CD1c-positive myeloid dendritic cell (primary cell): ENCODE results near the gene GPER1.

ENCODE experiments used
- DNase-seq: peaks from one replicate; pipeline ENCODE4 v3.0.0-alpha.2; 2016; ENCODE audit errors: extremely low spot score

Gene GPER1

DNA sequence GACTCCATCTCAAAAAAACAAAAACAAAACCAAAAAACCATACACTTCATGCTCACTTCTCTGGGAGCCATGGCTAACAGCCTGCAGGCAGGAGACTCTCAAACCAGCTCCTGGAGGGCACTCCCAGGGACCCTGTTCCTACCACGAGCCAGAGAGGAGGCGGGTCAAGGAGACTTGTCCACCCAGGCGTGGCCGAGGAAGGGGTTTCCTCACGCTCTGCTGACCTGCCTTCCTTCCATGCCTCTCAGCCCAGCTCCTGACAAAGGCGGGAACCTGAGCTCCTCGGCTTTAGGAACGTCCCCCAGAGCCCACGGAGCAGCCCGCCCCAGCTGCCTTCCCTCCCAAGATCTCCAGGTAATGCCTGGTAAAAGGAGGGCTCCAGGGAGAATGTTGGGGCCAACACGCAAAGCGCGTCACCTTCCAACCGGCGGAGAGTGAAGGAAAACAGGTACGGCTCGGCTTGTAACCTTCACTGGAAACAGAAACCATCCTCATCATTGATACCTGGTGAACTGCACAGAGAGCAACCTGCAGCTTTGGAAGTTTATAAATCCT is 34.0 kb upstream of the GPER1 start:
- no peak for DNase-seq

DNA sequence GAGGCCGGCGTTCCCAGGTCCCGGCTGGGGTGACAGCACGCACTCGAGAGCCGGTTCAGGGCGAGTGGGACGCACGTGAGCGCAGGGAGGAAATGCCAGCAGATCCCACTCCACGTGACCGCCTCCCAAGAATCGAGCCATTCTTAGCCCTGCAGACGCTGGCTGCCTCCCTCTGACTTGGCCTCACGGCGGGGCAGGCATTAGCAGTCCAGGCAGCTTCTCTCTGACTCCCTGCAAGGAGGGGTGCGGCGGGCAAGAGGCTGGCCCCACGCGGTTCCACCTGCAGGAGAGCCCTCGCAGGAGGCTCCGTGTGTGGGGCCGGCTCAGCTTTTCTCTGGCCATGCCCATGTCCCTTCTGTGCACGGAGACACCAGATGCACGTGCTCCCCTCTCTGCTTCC is 33.5 kb upstream of the GPER1 start:
- no peak for DNase-seq

GRCh38 chr7:1054861-1055450 is 33.0 kb upstream of the GPER1 start:
- peak; percentile 33 for DNase-seq

- DNase-seq: no peak
Observed at GRCh38 chr7:1055491-1055955, 32.4 kb upstream of the GPER1 start.

- DNase-seq: peak; percentile 51
Observed at GRCh38 chr7:1055956-1056784, 31.7 kb upstream of the GPER1 start.

DNA sequence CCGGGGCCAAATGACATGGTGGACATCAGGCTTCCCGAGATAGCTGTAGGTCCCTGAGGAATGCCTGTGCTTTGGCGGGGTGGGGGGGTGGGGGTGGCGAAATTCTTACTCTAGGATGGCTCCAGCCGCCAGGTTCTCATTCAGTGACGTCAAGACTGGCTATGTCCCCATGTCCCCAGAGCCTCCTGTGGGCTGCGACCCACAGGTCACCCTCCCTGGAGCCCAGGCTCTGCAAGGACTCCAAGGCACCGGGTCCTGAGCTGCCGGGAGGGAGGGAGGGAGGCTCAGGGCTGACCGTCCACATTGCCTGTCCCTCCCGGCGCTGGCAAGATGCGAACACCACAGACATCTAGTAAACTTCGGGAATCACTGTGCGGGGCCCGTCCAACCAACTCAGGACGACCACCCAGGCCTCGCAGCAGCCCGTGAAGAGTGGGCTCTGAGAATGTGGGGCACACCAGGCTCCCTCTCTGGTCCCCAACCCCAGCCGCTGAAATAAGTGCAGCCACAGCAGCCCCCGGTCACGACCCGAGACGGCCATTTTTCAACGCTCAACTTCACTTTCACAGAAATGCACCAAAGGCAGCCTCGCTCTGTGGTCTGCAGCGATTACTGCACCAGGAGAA is 31.0 kb upstream of the GPER1 start:
- no peak for DNase-seq

DNA sequence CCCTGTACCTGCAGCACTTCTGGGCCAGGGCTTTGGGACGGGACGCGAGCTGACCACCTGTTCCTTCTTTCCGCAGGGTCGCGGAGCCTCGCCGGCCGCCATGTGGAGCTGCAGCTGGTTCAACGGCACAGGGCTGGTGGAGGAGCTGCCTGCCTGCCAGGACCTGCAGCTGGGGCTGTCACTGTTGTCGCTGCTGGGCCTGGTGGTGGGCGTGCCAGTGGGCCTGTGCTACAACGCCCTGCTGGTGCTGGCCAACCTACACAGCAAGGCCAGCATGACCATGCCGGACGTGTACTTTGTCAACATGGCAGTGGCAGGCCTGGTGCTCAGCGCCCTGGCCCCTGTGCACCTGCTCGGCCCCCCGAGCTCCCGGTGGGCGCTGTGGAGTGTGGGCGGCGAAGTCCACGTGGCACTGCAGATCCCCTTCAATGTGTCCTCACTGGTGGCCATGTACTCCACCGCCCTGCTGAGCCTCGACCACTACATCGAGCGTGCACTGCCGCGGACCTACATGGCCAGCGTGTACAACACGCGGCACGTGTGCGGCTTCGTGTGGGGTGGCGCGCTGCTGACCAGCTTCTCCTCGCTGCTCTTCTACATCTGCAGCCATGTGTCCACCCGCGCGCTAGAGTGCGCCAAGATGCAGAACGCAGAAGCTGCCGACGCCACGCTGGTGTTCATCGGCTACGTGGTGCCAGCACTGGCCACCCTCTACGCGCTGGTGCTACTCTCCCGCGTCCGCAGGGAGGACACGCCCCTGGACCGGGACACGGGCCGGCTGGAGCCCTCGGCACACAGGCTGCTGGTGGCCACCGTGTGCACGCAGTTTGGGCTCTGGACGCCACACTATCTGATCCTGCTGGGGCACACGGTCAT is 30.3 kb upstream of the GPER1 start:
- no peak for DNase-seq

- no peak for DNase-seq
Observed at GRCh38 chr7:1058311-1058710, 29.6 kb upstream of the GPER1 start.

DNA sequence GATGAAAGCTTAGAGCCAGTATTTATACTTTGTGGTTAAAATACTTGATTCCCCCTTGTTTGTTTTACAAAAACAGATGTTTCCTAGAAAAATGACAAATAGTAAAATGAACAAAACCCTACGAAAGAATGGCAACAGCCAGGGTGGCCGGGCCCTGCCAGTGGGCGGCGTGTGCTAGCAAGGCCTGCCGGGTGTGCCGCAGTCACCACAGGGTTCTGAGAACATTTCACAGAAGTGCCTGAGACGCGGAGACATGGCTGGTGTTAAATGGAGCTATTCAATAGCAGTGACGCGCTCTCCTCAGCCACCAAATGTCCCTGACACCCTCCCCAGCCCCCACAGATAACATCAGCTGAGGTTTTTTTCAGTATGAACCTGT is 29.1 kb upstream of the GPER1 start:
- no peak for DNase-seq

DNA sequence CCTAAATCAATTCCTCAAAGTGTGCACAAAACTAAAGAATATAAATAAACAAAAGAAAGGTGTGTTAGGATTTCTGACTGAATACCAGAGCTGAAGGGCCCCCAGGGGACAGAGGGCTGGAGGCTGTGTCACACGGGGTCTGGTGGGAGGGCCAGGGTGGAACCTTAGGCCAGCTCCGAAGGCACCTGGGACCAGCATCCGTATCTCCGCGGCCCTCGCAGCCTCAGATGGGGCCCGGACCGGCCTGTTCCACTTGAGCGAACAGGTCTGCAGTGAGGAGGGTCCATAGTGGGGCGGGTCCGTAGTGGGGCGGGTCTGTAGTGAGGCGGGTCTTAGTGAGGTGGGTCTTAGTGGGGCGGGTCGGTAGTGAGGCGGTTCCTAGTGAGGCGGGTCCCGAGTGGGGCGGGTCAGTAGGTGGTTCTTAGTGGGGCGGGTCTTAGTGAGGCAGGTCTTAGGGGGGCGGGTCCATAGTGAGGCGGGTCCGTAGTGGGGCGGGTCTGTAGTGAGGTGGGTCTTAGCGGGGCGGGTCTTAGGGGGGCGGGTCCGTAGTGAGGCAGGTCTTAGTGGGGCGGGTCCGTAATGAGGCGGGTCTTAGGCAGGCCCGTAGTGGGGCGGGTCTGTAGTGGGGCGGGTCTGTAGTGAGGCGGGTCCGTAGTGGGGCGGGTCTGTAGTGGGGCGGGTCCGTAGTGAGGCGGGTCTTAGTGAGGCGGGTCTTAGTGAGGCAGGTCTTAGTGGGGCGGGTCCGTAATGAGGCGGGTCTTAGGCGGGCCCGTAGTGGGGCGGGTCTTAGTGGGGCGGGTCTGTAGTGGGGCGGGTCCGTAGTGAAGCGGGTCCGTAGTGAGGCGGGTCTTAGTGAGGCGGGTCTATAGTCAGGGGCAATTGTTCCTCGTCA is 28.5 kb upstream of the GPER1 start:
- DNase-seq: no peak

GRCh38 chr7:1060315-1061072 is 27.4 kb upstream of the GPER1 start:
- peak; percentile 52 for DNase-seq

- DNase-seq: no peak
Observed at GRCh38 chr7:1061180-1061579, 26.7 kb upstream of the GPER1 start.

- DNase-seq: peak; percentile 70
Observed at GRCh38 chr7:1062296-1063294, 25.3 kb upstream of the GPER1 start.

DNA sequence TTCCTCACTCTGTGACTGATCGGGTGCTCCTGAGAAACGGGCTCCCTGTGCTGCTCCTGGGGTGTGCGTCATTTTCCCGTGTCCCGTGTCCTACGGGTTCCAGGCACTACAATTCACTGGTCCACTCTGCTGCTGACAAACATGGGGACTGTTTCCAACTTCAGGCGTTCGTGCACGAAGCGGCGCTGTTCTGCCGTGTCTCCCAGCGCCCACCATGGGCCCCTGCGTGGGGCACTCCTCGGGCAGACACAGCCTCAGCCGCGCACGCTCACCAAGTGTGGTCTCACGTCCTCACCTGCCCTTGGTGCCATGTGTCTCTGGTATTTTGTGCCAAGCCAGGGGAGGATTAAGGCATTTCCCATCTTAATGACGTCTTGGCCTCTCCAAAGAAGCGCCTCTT is 24.6 kb upstream of the GPER1 start:
- no peak for DNase-seq

- no peak for DNase-seq
Observed at GRCh38 chr7:1064581-1064980, 23.3 kb upstream of the GPER1 start.

DNA sequence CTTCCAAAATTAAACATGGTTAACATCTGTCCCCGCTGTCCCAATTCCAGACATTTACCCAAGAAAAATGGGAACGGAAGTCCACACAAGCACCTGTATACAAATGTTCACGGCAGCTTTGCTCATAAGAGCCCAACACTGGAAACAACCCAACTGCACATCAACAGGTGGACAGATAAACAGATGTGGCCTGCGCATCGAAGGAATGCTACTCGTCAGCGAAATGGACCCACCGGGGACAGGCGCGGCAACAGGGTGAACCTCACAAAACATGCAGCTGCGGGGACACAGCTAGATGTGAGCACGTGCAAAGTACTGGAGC is 22.7 kb upstream of the GPER1 start:
- no peak for DNase-seq

DNA sequence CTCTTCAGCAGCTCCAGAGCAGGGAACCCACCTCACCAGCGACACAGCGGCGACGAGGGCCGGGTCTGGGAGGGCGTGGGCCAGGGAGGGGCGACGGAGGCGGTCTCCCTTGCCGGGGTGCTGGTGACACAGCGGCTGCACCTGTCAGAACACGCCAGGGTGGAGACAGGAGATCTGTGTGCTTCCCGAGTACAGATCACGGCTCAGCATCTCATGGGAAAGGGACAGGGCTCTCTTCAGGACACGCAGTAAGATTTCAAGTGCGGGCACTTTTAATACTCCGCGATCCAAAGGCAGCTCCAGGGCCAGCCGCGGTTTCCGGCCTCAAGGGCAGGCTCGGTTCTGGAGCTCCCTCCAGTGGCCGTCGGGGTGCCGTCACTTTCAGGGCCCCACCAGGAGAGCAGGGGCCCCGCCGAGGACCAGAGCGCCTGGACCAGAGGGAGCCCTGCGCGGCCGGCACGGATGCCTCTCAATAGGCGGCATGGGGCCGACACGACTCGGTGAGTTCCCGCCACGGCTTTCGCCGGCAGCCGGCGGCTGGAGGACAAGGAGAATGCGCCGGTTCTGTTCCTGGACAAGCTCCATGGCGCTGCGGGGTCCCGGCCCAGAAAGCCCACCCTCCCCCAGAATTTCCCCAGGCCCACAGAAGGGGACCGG is 22.2 kb upstream of the GPER1 start:
- peak; percentile 88 for DNase-seq

GRCh38 chr7:1066242-1066588 is 21.7 kb upstream of the GPER1 start:
- no peak for DNase-seq
